ENCODE results near the gene ST8SIA2.

The ST8SIA2 gene

DNA sequence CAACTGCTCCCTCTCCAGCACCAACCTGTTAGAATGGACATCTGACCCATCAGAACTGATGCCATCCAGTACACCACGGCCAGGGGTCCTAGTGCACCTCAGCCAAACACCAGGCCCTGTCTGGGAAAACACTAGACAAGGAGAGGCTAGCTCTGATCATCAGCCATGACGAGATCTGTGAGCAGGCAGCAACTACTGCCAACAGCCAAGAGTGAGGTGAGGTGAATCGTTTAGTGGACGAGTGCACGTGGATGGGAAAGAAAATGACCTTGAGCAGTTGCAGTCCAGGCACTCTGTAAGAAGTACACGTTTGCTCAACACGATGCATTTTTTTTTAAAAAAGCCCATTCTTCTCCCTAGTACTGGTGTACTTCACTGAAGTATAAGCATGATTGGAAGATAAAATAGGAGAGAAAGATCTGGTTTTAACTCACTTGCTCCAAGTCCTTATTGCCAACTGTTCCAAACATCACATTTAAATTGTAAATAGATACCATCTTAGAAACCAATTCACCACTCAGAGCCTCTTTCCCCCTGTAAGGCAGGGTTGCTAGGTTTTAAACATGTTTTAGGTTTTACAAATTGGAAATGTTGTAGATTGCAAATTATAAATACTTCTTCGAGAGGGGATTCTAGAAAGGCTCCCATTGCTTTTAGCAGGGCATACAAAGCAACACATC lies 5.7 kb downstream of the ST8SIA2 start:
- Histone ChIP-seq H3K9me3 (ENCODE audit: insufficient read depth, low read depth, low read length) (no peaks in the 10 kb centered on the region), H3K36me3 (ENCODE audit: insufficient read depth, low read length) (no peaks in the 10 kb centered on the region), H3K9ac (ENCODE audit: low read depth, low read length) (no peak overlapping the region), H3K27me3 (ENCODE audit: insufficient read depth, low read length) (peaks cover 36% of the 10 kb centered on the region), H3K27ac (ENCODE audit: low read depth, low read length) (no peak overlapping the region), H3K4me3 (ENCODE audit: low read length) (no peak overlapping the region), H3K4me1 (ENCODE audit: insufficient read depth, low read length) (peaks cover 18% of the 10 kb centered on the region; the same call in 1 of the 2 replicates)
- WGBS: 94% methylated on average over 8 of the region's 8 CpGs

DNA sequence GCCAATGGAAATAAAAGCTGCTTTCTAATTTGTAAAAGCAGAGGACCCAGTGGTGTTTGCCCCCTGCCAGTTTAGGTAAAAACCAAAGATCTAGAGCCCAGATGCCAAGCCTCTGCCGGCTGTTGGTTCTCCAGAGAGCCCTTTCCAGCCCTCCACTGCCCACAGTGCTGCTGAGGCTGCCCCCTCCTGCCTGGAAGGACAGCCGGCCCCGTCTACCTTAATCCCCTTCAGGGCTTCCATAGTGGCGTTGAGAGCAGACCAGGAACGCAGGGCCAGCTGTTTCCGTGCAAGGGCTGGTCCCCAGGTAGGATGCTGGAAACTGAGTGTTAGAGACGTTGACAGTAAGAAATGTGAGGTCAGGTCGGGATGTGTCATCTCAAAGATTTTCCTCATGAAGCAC lies 6.9 kb downstream of the ST8SIA2 start:
- H3K9ac ChIP-seq (ENCODE audit: low read depth, low read length): no peak overlapping the region
- H3K4me3 ChIP-seq (ENCODE audit: low read length): no peak overlapping the region
- no peaks in the 10 kb centered on the region for H3K36me3 ChIP-seq (ENCODE audit: insufficient read depth, low read length)
- H3K9me3 ChIP-seq (ENCODE audit: insufficient read depth, low read depth, low read length): no peaks in the 10 kb centered on the region
- H3K27ac ChIP-seq (ENCODE audit: low read depth, low read length): no peak overlapping the region
- H3K4me1 ChIP-seq (ENCODE audit: insufficient read depth, low read length): peaks cover 13% of the 10 kb centered on the region; the same call in 1 of the 2 replicates
- H3K27me3 ChIP-seq (ENCODE audit: insufficient read depth, low read length): peaks cover 24% of the 10 kb centered on the region
- WGBS: 83% methylated on average over 8 of the region's 8 CpGs

DNA sequence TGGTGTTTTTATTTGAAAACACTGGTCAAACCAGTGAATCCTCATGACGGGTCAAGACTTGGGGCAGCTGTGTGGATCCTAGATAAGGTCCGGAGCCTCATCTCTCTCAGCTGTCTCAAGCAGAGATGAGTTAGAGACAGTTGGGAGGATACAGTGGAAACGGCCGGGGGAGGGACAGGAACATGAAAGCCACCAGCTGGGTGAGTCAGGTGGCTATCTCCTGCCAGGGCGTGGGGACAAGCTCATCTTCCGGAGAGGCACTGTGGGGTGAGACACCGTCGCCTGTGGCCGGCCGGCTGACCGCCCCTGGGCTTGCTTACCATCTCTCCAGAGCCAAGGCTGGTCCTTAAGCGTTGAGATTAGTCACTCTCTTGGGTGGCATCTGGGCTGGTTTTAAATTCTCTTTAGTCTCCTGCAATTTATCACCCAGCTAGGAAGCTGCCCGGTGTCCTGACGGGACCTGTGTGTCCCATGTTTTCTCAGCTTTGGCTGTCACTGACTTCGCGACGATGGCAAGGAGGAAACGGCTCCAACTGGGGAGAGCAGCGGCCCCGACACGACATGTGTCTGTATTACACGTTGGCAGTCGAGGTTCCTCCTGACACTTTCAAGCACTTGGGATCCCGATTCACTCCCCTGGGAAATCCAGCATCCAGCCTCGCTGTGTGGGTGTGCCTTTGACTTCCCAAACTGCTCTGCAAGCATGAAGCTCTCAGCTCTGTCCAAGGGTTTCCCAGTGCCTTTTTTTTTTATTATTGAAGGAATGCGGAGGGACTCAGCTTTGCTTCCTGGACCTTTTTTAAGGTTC lies 7.5 kb downstream of the ST8SIA2 start:
- Histone ChIP-seq H3K36me3 (ENCODE audit: insufficient read depth, low read length) (no peaks in the 10 kb centered on the region), H3K9me3 (ENCODE audit: insufficient read depth, low read depth, low read length) (no peaks in the 10 kb centered on the region), H3K27ac (ENCODE audit: low read depth, low read length) (no peak overlapping the region), H3K27me3 (ENCODE audit: insufficient read depth, low read length) (peaks cover 18% of the 10 kb centered on the region), H3K4me3 (ENCODE audit: low read length) (no peak overlapping the region), H3K9ac (ENCODE audit: low read depth, low read length) (no peak overlapping the region), H3K4me1 (ENCODE audit: insufficient read depth, low read length) (peaks cover 7% of the 10 kb centered on the region; the same call in 1 of the 2 replicates)
- 89% methylated on average over 25 of the region's 26 CpGs for WGBS

DNA sequence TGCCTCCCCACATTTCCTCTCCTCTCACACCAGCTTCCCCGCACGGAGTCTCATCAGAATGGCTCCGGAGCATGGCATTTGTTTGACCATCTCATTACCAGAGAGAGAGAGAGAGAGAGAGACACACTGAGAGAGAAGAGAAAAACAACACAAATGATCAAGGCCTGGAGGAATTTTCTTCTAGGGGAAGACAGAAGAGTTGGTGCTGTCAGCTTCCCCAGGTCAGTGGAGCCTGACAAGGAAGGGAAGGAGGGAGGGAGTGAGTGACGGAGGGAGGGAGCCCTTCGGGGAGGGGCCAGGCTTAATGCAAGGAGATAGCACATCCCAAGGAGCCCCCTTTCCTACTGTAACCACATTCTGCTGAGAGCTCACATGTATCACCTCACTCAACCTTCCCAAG lies 9.1 kb downstream of the ST8SIA2 start:
- 0 out of 2 replicates have a peak, but pooled peaks cover 5% of the 10 kb centered on the region for H3K27me3 ChIP-seq (ENCODE audit: insufficient read depth, low read length)
- no peak overlapping the region for H3K4me3 ChIP-seq (ENCODE audit: low read length)
- no peak overlapping the region for H3K27ac ChIP-seq (ENCODE audit: low read depth, low read length)
- no peaks in the 10 kb centered on the region for H3K9me3 ChIP-seq (ENCODE audit: insufficient read depth, low read depth, low read length)
- WGBS: 89% methylated on average over 5 of the region's 5 CpGs
- peaks cover 7% of the 10 kb centered on the region; the same call in 1 of the 2 replicates for H3K4me1 ChIP-seq (ENCODE audit: insufficient read depth, low read length)
- H3K36me3 ChIP-seq (ENCODE audit: insufficient read depth, low read length): no peaks in the 10 kb centered on the region
- no peak overlapping the region for H3K9ac ChIP-seq (ENCODE audit: low read depth, low read length)

DNA sequence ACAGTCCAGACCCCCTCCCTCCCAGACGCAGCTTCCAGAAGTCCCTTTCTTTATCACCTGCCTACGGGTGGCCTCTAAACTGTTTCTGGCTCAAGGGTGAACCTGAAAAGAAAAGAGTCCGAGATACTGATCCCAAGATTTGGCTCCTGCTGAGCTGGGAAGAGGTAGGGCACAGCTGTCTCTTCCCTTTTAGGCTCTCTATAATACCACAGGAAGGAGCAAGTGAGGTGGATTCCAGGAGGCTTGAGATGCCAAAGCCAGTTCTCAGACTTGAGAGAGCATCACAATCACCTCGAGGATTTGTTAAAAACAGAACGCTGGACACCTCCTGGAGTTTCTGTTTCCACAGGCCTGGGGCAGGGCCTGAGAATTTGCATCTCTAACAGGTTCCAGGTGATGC lies 12.3 kb downstream of the ST8SIA2 start:
- Histone ChIP-seq H3K4me1 (ENCODE audit: insufficient read depth, low read length) (0 out of 2 replicates have a peak, but pooled peaks cover 4% of the 10 kb centered on the region), H3K36me3 (ENCODE audit: insufficient read depth, low read length) (no peaks in the 10 kb centered on the region), H3K27me3 (ENCODE audit: insufficient read depth, low read length) (peaks cover 8% of the 10 kb centered on the region; the same call in 1 of the 2 replicates), H3K4me3 (ENCODE audit: low read length) (no peak overlapping the region), H3K9me3 (ENCODE audit: insufficient read depth, low read depth, low read length) (no peaks in the 10 kb centered on the region), H3K27ac (ENCODE audit: low read depth, low read length) (no peak overlapping the region), H3K9ac (ENCODE audit: low read depth, low read length) (no peak overlapping the region)
- WGBS: 88% methylated on average over 5 of the region's 5 CpGs

DNA sequence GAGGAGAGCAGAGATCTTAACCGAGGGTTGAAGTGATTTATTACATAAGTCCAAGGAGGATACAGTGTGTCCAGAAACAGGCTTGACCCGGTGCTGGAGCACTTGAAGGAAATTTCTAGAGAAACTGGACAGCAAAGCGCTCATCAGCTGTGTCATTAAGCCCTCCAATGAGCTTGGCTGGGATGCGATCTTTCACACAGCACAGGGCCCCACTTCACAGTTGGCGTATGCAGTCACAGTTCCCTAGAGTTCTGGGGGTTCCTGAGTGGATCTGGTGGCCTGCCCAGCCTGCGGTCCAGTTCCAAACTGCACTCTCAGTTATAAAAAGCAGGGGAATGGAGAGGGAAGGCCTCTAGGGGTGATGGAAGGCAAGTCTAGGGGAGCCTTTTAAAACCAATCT lies 13.6 kb downstream of the ST8SIA2 start:
- Histone ChIP-seq H3K27ac (ENCODE audit: low read depth, low read length) (no peak overlapping the region), H3K4me1 (ENCODE audit: insufficient read depth, low read length) (no peaks in the 10 kb centered on the region), H3K9me3 (ENCODE audit: insufficient read depth, low read depth, low read length) (no peaks in the 10 kb centered on the region), H3K9ac (ENCODE audit: low read depth, low read length) (no peak overlapping the region), H3K4me3 (ENCODE audit: low read length) (no peak overlapping the region), H3K36me3 (ENCODE audit: insufficient read depth, low read length) (no peaks in the 10 kb centered on the region), H3K27me3 (ENCODE audit: insufficient read depth, low read length) (peaks cover 14% of the 10 kb centered on the region; the same call in 1 of the 2 replicates)
- WGBS: 89% methylated on average over 6 of the region's 6 CpGs

DNA sequence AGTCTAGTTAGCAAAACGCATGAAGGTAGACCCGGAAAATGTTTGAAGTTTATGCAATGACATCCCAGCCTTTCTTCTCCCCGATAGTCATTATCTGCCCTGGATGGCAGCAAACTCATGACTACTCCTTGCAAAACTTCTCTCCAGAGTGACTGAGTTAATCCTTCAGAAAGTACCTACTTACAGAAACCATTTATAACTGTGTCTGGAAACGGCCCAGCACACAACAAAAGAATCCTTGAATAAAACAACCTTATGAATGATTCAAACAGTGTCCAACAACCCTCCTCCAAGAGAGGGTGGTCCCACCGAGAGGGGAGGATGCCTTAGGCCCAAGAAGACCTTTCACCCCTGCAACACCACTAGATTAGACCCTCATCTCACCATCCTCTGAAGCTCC lies 14.2 kb downstream of the ST8SIA2 start:
- Histone ChIP-seq H3K9me3 (ENCODE audit: insufficient read depth, low read depth, low read length) (no peaks in the 10 kb centered on the region), H3K27me3 (ENCODE audit: insufficient read depth, low read length) (peaks cover 14% of the 10 kb centered on the region; the same call in 1 of the 2 replicates), H3K9ac (ENCODE audit: low read depth, low read length) (no peak overlapping the region), H3K27ac (ENCODE audit: low read depth, low read length) (no peak overlapping the region), H3K36me3 (ENCODE audit: insufficient read depth, low read length) (no peaks in the 10 kb centered on the region), H3K4me3 (ENCODE audit: low read length) (no peak overlapping the region), H3K4me1 (ENCODE audit: insufficient read depth, low read length) (no peaks in the 10 kb centered on the region)
- 82% methylated on average over 5 of the region's 5 CpGs for WGBS

DNA sequence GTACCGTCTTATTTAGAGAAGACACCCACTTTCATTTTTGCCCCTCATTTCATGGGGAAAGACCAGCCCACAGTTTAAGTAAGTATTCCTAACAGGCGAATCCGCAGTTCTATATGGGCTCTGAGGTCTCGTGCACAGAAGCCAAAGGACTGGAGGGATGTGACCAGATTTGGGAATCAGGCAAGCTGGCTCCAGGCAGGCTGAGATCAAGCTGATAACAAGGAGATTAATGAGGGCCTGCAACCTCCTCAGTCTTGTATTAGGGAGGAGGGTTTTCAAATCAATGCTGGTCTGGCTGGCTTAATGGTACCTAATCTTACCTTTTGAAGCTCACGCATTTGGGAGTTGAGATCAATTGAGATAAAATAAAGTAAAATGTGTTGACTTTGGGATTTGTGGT lies 15.3 kb downstream of the ST8SIA2 start:
- peaks cover 3% of the 10 kb centered on the region; the same call in 1 of the 2 replicates for H3K4me1 ChIP-seq (ENCODE audit: insufficient read depth, low read length)
- no peak overlapping the region for H3K4me3 ChIP-seq (ENCODE audit: low read length)
- no peaks in the 10 kb centered on the region for H3K36me3 ChIP-seq (ENCODE audit: insufficient read depth, low read length)
- H3K9ac ChIP-seq (ENCODE audit: low read depth, low read length): no peak overlapping the region
- whole genome bisulfite sequencing: 92% methylated on average over 5 of the region's 5 CpGs
- H3K9me3 ChIP-seq (ENCODE audit: insufficient read depth, low read depth, low read length): no peaks in the 10 kb centered on the region
- peaks cover 14% of the 10 kb centered on the region; the same call in 1 of the 2 replicates for H3K27me3 ChIP-seq (ENCODE audit: insufficient read depth, low read length)
- H3K27ac ChIP-seq (ENCODE audit: low read depth, low read length): no peak overlapping the region

DNA sequence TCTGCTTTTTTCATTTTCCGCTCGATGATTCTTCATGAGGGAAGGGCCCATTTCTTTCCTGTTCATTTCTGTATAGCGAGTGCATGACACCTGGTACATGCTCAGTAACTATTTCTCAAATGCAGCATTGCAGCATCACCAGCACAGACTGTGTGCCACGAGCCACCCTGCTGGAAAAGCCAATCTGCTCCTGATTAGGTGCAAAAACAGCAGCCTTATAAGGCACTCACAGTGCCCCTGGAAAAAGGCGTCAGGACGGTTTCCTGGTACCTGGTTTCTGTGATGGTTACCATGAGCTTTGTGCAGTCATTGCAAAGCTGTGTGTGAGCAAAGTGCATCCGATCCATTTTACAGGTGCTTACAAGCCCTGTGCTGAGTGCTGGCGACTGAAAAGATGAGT lies 15.8 kb downstream of the ST8SIA2 start:
- Histone ChIP-seq H3K27ac (ENCODE audit: low read depth, low read length) (no peak overlapping the region), H3K9ac (ENCODE audit: low read depth, low read length) (no peak overlapping the region), H3K4me3 (ENCODE audit: low read length) (no peak overlapping the region), H3K9me3 (ENCODE audit: insufficient read depth, low read depth, low read length) (no peaks in the 10 kb centered on the region), H3K4me1 (ENCODE audit: insufficient read depth, low read length) (peaks cover 5% of the 10 kb centered on the region; the same call in 1 of the 2 replicates), H3K36me3 (ENCODE audit: insufficient read depth, low read length) (no peaks in the 10 kb centered on the region), H3K27me3 (ENCODE audit: insufficient read depth, low read length) (peaks cover 14% of the 10 kb centered on the region; the same call in 1 of the 2 replicates)
- WGBS: 87% methylated on average over 8 of the region's 8 CpGs

DNA sequence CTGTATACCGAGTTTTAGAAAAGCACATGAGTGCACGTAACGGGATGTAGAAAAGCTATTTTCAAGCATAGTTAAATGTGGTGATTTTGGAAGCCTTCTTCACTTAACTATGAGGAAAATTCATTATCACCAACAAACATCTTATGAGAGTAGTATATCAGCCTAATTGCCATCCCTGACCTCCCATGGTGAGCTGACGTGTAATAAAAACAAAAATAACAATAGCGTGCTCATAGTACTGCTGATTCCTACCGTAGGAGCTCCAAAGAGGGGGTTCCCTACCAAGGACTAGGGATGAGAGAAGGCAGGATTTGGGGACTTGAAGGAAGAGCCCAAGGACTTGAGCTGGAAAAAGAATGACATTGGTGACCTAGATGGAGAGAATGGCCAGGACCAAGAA lies 16.9 kb downstream of the ST8SIA2 start:
- H3K9me3 ChIP-seq (ENCODE audit: insufficient read depth, low read depth, low read length): no peaks in the 10 kb centered on the region
- H3K4me3 ChIP-seq (ENCODE audit: low read length): no peak overlapping the region
- H3K9ac ChIP-seq (ENCODE audit: low read depth, low read length): no peak overlapping the region
- WGBS: 94% methylated on average over 6 of the region's 6 CpGs
- H3K4me1 ChIP-seq (ENCODE audit: insufficient read depth, low read length): peaks cover 5% of the 10 kb centered on the region; the same call in 1 of the 2 replicates
- peaks cover 17% of the 10 kb centered on the region; the same call in 1 of the 2 replicates for H3K27me3 ChIP-seq (ENCODE audit: insufficient read depth, low read length)
- no peaks in the 10 kb centered on the region for H3K36me3 ChIP-seq (ENCODE audit: insufficient read depth, low read length)
- no peak overlapping the region for H3K27ac ChIP-seq (ENCODE audit: low read depth, low read length)

DNA sequence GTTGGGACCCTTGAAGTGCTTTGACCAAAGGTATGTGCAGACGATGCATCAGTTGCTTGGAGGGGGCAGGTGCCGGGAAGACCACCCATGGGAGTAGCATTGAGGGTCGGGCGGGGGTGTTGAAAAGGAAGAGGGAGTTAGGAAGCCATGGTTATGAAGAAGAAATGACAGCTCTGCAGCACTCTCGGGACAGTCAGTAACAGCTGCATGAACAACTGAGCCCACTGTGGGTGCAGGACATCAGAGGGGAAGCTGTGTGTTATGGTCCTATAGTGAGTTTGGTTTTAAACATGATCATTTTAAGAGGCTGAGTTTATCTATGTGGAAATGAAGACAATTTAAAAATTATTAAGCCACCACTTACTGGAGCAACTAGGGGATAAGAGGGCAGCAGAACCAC lies 17.6 kb downstream of the ST8SIA2 start:
- 90% methylated on average over 5 of the region's 5 CpGs for WGBS
- Histone ChIP-seq H3K27me3 (ENCODE audit: insufficient read depth, low read length) (peaks cover 21% of the 10 kb centered on the region; the same call in 1 of the 2 replicates), H3K9ac (ENCODE audit: low read depth, low read length) (no peak overlapping the region), H3K9me3 (ENCODE audit: insufficient read depth, low read depth, low read length) (no peaks in the 10 kb centered on the region), H3K4me1 (ENCODE audit: insufficient read depth, low read length) (peaks cover 5% of the 10 kb centered on the region; the same call in 1 of the 2 replicates), H3K4me3 (ENCODE audit: low read length) (no peak overlapping the region), H3K36me3 (ENCODE audit: insufficient read depth, low read length) (no peaks in the 10 kb centered on the region), H3K27ac (ENCODE audit: low read depth, low read length) (no peak overlapping the region)
